Osteocyte (in vitro differentiated cells): ENCODE measurements around the gene SF3A1. TPM values are rescaled to one million over a fixed set of nuclear protein-coding genes. Genes with fewer than 3 reads are reported as not detected.
A peak's percentile ranks its signal among the peaks of the same experiment; 100 is the strongest.

Source experiments
- DNase-seq: peaks from one replicate; pipeline ENCODE4 v3.0.0; 2021; ENCODE audit warnings: mixed read lengths; ENCODE audit not compliant: unreplicated experiment; ENCODE audit errors: extremely low spot score
- H3K27ac Mint-ChIP-seq: one replicate; pipeline ENCODE4 v1.8.0; 2021; ENCODE audit warnings: mild to moderate bottlenecking, mixed read lengths; ENCODE audit not compliant: unreplicated experiment
- H3K27me3 Mint-ChIP-seq: one replicate; pipeline ENCODE4 v1.8.0; 2021; ENCODE audit warnings: mixed read lengths; ENCODE audit not compliant: unreplicated experiment
- H3K36me3 Mint-ChIP-seq: one replicate; pipeline ENCODE4 v1.8.0; 2021; ENCODE audit warnings: mixed read lengths; ENCODE audit not compliant: unreplicated experiment
- H3K4me1 Mint-ChIP-seq: one replicate; pipeline ENCODE4 v1.8.0; 2021; ENCODE audit warnings: mixed read lengths; ENCODE audit not compliant: unreplicated experiment
- H3K4me3 Mint-ChIP-seq: one replicate; pipeline ENCODE4 v1.8.0; 2021; ENCODE audit warnings: mild to moderate bottlenecking, moderate library complexity, mixed read lengths; ENCODE audit not compliant: unreplicated experiment
- H3K9me3 Mint-ChIP-seq: one replicate; pipeline ENCODE4 v1.8.0; 2021; ENCODE audit warnings: mixed read lengths; ENCODE audit not compliant: unreplicated experiment
- CTCF ChIP-seq: fragments of 200-600 bp; sonication (generic); IDR thresholded peaks from 2 replicates; pipeline ENCODE4 v1.5.0; 2021; ENCODE audit warnings: antibody characterized with exemption, mild to moderate bottlenecking, moderate library complexity
- total RNA-seq: library from RNA; stranded (reverse); gene quantifications from 2 replicates; pipeline ENCODE4 v1.2.1, GENCODE V29; 2021

The SF3A1 gene
- total RNA-seq, 1 donor from 2014 or later, result 170 TPM

GRCh38 chr22:30326706-30327362, 29.9 kb downstream of the SF3A1 start, which contains the start of gene TBC1D10A:
TSS of gene TBC1D10A (minus strand) at chr22:30326941. CDS start at chr22:30326881, 60 bp downstream.
- Mint-ChIP-seq H3K4me3 (peak within 1 kb of the TSS; percentile 80), H3K9me3 (no peaks in the 10 kb centered on the region), H3K27ac (peak within 1 kb of the TSS; percentile 74), H3K36me3 (peaks cover 7% of the 10 kb centered on the region), H3K4me1 (peaks cover 26% of the 10 kb centered on the region), H3K27me3 (no peaks in the 10 kb centered on the region)
- no peak for TF ChIP-seq CTCF
- DNase-seq, result peak; percentile 93

- no peak for TF ChIP-seq CTCF
- Mint-ChIP-seq H3K36me3 (peaks cover 6% of the 10 kb centered on the region), H3K27me3 (no peaks in the 10 kb centered on the region), H3K4me3 (peak overlapping the region; percentile 80), H3K9me3 (no peaks in the 10 kb centered on the region), H3K4me1 (peaks cover 30% of the 10 kb centered on the region), H3K27ac (peak overlapping the region; percentile 54)
- DNase-seq, result no peak
Observed at GRCh38 chr22:30326255-30326705, 30.4 kb downstream of the SF3A1 start.

GRCh38 chr22:30325724-30326254, 30.9 kb downstream of the SF3A1 start:
- no peak for TF ChIP-seq CTCF
- no peaks in the 10 kb centered on the region for H3K27me3 Mint-ChIP-seq
- H3K4me3 Mint-ChIP-seq, result peak overlapping the region; percentile 80
- no peak for DNase-seq
- H3K9me3 Mint-ChIP-seq, result no peaks in the 10 kb centered on the region
- peak overlapping the region; percentile 74 for H3K27ac Mint-ChIP-seq
- peaks cover 6% of the 10 kb centered on the region for H3K36me3 Mint-ChIP-seq
- H3K4me1 Mint-ChIP-seq, result peaks cover 30% of the 10 kb centered on the region

GRCh38 chr22:30325065-30325720, 31.5 kb downstream of the SF3A1 start:
- Mint-ChIP-seq H3K27me3 (no peaks in the 10 kb centered on the region), H3K4me1 (peaks cover 30% of the 10 kb centered on the region), H3K36me3 (peaks cover 2% of the 10 kb centered on the region), H3K9me3 (no peaks in the 10 kb centered on the region), H3K27ac (peak overlapping the region; percentile 74), H3K4me3 (peak overlapping the region; percentile 80)
- no peak for DNase-seq
- TF ChIP-seq CTCF, result no peak
